HUDEP-2 (cell line): ENCODE measurements around the gene PALD1.
A peak's percentile ranks its signal among the peaks of the same experiment; 100 is the strongest.

Experiments used
- DNase-seq, 76 experiments: peaks; one replicate each; lab custom pipeline; 2025; ENCODE audit not compliant: unreplicated experiment in 76 of 76; lab: John Stamatoyannopoulos, UW

The PALD1 gene

GRCh38 chr10:70533189-70533558, 54.6 kb downstream of the PALD1 start:
- DNase-seq = no peak

- no peak for DNase-seq
These were observed 55.7 kb downstream of the PALD1 start for GRCh38 chr10:70534281-70534680.

GRCh38 chr10:70535001-70535400, 56.4 kb downstream of the PALD1 start:
- no peak for DNase-seq

- DNase-seq = no peak
These were observed 56.9 kb downstream of the PALD1 start for GRCh38 chr10:70535451-70535850.

GRCh38 chr10:70536196-70536861, 57.8 kb downstream of the PALD1 start:
- DNase-seq = no peak

GRCh38 chr10:70537398-70538194, 59.0 kb downstream of the PALD1 start:
- peak in 12 of 76 experiments; percentile 2 to 36 (median 10) for DNase-seq

- DNase-seq = no peak
These were observed 59.6 kb downstream of the PALD1 start for GRCh38 chr10:70538195-70538520.

GRCh38 chr10:70538731-70539338, 60.3 kb downstream of the PALD1 start:
- DNase-seq = no peak

- DNase-seq = no peak
These were observed 60.9 kb downstream of the PALD1 start for GRCh38 chr10:70539471-70539870.

GRCh38 chr10:70540089-70540788, 61.7 kb downstream of the PALD1 start:
- DNase-seq = peak in 2 of 76 experiments; percentile 11 to 12

GRCh38 chr10:70540789-70541360, 62.3 kb downstream of the PALD1 start:
- DNase-seq = no peak

- DNase-seq = peak in 4 of 76 experiments; percentile 12 to 41 (median 22)
These were observed 63.4 kb downstream of the PALD1 start for GRCh38 chr10:70541736-70542564.

GRCh38 chr10:70542565-70542938, 64.0 kb downstream of the PALD1 start:
- no peak for DNase-seq

GRCh38 chr10:70543911-70544310, 65.3 kb downstream of the PALD1 start:
- DNase-seq = no peak

- no peak for DNase-seq
These were observed 66.1 kb downstream of the PALD1 start for GRCh38 chr10:70544431-70545340.

- DNase-seq = peak in 2 of 76 experiments; percentile 4 to 11
These were observed 68.0 kb downstream of the PALD1 start for GRCh38 chr10:70546584-70546983.

- DNase-seq = no peak
These were observed 70.9 kb downstream of the PALD1 start for GRCh38 chr10:70549351-70549961.

- peak in 51 of 76 experiments; percentile 5 to 68 (median 30) for DNase-seq
These were observed 71.4 kb downstream of the PALD1 start for GRCh38 chr10:70549962-70550458.
